HG03439 (cell line): ENCODE results near the gene LDLRAD4.
A peak's percentile ranks its signal among the peaks of the same experiment; 100 is the strongest.

Experiments
- ATAC-seq: cut with Tn5 transposase; IDR thresholded peaks from one replicate; pipeline ENCODE4 v1.9.1; 2021; ENCODE audit warnings: mild to moderate bottlenecking, moderate library complexity; ENCODE audit not compliant: unreplicated experiment

The LDLRAD4 gene

DNA sequence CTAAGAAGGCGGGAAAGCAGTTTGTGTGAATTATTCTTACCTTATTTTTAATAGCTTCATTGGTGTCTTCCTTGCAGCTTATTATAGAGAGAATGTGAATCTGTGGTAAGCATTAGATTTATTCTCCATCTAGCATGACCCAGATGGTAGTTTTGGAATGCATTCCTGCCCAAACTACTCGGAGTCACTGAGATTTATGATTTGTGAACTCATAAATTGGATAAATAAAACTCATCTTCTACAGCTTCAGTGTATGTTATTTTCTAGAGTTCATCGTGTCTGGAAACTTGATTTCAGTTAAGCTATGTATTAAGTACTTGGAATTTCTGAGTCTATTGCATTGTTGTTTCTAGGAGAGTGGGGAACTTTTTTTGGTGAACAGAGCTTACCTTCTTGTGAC, 337.3 kb downstream of the LDLRAD4 start:
- ATAC-seq = no peak

DNA sequence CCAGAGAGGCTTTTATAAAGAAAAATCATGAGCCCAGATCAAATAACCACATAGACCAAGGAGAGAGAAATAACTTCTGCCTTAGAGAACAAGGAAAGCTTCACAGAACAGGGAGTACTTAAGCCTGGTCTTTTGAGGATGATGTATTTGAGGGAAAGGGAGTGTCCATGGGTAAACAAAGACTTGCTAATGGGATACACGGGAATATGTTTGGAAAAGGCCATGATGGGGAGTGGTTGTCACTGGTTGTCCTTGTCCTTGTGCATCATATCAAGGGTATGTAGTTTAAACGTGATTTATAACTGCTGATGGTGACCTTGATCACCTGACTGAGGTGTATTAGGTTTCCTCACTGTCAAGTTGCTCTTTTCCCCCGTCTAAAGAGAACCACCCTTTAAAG, 337.9 kb downstream of the LDLRAD4 start:
- no peak for ATAC-seq

DNA sequence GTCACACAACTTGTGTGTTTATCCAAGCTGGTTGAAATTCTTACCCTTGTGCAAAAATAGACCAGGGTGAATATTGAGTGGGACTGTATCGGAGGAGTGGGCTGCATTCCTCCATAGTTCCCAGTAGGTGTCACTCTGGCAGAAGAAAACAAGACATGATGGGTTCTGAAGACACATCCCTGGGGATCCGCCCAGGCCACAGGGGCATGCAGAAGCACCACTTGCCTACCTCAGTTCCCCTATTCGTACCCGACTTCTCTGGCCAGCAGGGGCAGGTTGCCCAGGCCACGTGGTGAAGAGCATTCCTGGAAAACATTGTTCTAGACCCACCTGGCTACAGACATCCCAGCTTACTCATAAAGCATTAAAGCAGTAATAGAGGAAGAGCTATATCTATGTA, 339.6 kb downstream of the LDLRAD4 start:
- no peak for ATAC-seq

DNA sequence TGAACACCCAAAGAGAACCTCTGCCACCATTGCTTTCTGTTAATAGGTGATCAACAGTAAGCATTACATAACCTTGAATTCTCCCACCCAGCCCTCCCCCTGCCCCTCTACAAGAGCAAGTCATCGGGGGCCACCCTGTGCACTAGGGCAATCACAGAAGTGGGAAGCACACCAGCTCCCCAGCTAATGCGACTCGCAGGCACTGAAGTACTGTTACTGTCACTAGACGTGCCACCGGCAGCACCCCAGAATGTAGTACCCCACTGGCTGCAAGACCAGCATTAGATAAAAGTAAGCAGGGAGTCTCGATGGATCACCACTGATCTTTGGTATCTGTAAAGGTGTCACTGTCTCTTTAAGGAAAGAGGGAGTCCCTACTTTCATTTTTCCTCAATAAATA, 340.2 kb downstream of the LDLRAD4 start:
- ATAC-seq = no peak

DNA sequence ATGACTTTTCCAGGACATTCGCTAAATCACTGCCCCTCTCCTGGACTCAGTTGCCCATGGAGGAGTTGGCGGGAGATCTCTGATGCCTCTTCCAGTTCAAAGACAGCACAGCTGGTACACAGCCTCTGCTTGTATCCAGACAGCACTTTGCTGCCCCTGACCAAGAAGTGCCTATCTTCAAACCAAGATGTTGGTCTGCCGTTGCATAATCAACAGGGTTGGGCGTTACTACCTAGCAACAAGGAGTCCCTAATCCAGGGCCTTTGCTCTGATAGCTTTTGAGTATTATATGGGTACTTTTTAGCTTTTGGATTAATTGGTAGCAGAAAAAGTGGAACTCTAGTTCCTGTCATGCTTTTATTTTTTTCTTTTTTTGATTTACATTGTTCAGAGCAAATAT, 341.2 kb downstream of the LDLRAD4 start:
- no peak for ATAC-seq

DNA sequence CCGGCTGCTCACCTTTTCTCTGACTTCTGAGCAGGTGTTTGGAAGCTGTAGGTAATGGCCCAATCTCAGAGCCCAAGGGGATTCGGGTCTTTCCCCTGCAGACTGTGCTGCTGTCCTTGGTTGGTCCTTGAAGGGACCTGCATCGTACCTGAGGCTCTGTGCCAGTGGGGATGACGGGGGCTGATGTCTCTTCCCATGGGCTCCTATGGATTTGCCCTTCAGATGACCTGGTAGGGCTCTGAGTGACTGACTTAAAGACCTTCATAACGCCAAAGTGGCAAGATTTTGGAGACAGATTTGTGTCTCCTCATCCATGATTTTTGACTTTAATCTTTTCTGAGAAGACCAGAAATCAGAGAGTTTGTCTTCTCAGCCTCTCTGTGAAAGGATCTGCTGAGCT, 341.7 kb downstream of the LDLRAD4 start:
- no peak for ATAC-seq

DNA sequence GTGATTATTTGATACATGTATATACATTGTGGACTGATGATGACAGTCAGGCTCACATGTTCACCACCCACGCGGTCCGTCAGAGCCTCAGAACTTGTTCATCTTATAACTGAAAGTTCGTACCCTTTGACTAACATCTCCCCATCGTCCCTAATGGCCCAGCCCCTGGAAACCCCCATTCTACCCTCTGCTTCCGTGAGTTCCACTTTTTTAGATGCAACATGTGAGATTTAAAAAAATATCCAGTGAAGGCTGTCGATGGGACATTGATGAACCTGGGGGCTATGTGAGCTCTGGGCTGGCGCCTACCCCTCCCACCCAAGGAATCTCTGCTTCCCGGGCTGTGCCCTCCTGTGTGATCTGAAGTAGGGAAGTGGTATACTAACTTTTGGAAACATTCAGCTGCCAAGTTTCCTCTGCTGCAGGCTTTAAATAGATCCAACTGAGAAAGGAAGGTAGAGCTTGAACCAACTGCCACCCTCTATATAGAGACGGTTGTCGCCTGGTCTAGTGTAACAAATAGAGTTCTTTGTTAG, 344.0 kb downstream of the LDLRAD4 start:
- ATAC-seq = peak; percentile 60

DNA sequence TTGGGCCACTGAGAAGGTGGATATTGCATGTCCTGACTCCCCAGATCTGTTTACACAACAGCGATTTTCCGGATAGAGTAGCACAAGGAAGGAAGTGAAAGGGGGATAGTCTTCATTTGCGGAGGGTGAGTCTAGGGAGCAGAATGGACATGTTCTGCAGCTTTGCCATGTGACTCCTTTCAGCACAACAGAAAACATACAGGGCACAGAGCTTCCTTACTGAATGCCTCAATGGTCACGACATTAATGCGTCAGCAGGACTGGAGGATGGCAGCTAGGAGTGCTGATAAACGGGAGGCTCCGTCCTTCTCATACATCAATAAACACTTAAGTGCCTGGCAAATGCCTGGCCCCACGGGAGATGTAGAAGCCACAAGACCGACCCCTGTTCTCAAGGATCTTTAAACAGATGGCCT, 344.8 kb downstream of the LDLRAD4 start:
- ATAC-seq = no peak

DNA sequence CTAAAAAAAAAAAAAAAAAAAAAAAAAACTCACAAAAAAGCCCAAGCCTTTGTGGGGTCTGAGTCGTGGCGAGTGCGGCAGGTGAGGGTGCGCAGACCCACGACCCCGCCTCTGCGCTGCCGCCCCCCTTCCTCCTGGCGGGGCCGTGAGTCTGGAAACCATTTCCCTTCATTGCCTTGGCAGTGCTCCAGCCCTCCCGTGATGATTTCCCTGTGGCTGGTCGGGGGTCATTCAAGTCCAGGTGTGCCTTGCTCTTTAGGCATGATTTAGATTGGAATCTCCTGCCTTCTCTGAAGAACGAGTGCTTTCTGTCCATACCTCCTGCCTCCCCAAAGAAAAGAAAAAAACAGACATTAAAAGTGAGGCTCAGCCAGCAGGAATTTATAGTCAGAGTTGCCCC, 346.0 kb downstream of the LDLRAD4 start:
- ATAC-seq = no peak

DNA sequence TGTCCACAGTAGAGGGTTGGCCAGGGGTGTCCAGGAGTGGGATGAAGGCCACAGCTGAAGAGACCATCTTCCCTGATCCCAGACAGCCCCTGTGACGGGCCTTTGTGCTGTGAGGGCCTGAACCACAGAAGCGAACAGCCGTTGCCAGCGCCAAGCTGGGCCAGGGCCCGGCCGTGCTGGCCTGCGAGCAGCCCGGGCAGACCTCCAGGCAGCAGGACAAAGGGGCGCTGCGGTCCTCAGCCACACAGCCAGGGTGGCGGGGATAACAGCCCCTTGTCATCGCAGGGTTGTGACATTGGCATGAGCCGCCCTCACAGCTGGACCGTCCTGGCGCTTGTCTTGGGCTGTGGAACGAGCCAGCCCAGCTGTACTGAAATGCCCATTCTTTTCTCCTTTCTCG, 346.7 kb downstream of the LDLRAD4 start:
- no peak for ATAC-seq

DNA sequence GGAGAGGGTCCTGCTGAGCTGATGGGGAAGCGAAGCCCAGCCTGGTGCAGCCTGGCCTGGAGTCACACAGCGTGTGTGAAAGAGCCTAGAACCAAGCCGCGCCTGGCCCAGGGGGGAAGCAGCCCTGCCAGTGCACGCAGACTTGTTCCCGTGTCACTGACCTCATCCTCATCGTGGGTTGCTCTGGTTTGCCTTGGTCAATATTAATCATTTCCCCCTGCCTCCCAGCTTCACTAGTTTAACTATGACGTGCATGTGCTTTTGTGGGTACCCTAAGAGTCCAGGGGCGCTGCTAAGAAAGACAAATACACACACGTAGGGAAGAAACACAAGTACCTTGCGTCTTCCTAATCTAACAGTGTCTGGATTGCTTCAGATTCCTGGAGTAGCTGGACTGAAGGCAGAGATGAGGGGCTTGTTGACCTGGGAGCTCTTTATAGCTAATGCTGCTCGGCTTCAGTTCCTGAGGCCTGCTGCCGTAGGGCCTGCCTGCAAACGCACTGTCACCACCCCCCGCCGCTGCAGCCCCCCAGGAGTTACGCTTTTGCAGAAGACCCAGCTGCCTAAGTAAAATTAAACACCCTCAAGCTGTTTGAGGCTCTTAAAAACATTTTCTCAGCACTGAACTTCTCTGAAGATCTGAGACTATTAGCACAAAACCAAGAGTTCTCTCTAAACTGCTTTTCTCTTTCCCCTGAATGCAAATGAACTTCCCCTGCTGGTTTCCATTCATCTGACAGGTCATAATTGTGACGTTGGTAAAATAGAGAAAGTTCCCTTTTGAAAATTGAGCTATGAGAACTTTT, 348.6 kb downstream of the LDLRAD4 start:
- ATAC-seq = peak; percentile 52

DNA sequence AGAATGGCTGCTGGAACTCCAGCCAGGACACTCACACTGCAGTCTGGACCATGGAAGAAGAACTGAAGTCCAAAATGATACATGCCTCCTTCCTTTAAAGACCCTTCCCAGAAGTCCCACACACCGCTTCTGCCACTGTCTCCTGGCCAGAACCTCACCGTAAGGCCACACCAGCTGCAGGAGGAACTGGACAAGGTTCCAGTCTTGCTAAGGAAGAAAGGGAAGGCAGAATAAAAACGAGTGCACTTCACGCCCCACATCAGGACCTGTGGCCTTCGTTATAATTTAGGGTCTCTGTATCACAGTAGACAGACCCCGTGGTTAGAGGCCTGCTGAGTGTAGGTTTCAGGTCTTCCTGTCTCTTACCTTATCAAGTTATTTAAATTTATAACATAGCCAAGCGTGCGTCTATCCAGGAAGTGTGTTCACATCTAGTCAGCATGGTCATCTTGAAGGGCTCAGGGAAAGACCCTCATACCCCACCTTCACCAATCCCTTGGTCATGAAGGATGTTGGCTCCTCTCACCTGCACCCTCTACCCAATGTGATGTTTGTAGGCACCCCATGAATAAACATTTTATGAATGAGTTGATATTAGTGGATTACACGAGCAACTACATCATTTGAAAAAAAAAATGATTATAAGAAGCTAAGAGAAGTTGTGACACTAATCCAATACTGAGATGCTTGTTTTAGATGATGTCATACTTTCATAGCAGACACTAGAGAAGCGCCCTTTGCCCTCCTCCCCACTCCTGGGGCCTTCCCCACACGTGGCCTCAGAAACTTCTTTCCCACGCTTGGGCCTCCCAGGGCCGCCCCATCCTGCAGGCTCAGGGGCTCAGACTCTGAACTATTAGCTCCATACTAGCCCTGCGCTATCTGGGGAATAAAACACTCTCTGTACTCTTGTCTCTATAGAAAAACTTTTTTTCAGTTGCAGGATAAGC, 350.2 kb downstream of the LDLRAD4 start:
- peak; percentile 49 for ATAC-seq

DNA sequence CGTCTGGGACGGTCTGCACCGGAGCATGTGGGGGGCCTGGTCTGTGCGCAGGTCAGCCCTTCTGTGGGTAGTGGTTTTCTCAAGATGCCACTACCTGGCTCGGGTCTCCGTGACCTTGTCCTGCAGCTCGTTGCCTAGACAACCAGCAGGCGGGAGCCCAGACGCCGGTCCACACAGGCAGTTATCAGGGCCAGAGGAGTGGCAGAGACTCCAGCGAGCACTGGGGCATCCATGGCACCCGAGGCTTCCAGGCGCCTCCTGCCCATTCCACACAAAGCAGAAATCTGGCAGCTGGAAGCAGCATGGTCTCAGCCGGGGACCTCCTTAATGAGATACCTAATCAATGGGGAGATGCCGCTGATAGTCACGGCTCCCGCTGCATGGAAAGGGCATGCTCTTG, 351.7 kb downstream of the LDLRAD4 start:
- no peak for ATAC-seq

DNA sequence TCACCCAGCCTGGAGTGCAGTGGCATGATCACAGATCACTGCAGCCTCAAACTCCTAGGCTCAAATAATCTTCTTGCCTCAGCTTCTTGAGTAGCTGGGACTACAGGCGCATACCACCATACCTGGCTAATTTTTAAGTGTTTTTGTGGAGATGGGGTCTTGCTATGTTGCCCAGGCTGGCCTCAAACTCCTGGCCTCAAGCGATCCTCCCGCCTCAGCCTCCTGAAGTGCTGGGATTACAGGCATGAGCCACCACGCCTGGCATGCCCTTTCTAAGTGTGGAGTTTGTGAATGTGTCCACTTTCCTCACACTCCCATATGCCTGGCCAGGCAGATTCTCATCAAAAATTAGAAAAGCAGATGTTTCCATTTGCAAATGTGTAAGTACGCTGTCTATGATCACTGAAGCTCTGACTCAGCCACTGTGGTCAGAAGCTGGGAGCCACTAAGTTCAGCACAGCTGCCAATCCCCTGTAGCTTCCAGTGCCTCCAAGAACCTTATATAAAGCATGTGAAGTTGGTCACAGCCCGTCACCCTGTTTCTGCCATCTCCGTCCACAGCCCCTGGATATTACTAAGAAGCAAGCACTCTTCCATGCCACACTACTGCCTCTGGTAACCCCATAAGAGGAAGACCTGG, 352.4 kb downstream of the LDLRAD4 start:
- no peak for ATAC-seq

DNA sequence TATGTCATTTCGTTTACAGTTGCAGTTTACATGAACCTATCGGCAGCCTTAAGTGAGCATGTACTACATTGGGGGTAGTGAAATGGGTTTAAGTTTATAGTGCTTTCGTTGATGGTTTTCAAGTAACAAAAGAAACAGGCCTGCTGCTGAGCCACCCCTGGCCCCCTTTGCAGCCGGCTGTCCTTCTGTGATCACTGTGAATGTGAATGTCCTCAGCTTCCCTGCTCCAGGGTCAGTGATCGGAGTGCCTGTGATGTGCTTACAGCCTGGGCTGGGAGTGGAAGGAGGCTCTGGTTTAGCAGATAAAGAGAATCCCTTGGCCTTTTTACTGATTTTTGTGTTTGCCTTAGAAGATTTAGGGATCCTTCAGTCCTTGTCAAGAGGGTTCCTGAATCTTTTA, 353.6 kb downstream of the LDLRAD4 start:
- no peak for ATAC-seq

DNA sequence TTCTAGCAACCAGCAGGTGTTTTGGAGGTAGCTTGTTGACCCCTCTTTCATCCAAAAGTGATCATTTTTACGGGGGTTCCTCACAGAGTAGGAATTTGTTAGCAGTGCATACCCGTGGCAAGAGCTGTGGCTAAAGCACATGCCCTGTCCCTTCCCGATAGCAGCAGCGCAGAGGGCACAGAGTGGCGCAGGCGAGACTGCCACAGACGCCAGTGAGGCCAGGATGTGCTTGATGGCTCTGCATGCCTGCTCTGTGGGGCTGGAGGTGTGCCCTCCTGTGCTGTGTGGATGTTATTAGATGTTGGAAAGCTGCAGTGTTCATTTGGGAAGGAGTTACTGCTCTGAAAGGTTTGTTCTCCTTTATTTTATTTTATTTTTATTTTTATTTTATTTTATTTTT, 354.2 kb downstream of the LDLRAD4 start:
- no peak for ATAC-seq

DNA sequence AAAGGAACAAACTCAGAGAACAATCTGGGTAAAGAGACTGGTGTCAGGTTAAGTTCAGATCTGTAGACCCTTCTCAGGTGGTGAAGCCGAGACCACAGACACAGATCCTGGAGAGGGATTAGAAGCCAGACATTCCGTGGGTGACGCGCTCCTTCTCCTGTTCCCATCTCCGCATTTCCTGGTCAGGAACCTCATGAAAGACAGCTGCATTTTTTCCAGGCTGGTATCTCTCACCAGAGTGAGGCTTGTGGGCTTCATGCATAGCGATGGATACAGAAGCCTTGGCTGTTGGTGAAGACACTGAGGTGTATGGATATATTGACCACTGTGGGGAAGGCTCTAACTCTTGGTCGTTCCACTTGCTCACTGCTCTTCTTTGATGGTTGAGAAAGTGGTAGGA, 355.2 kb downstream of the LDLRAD4 start:
- ATAC-seq = no peak

DNA sequence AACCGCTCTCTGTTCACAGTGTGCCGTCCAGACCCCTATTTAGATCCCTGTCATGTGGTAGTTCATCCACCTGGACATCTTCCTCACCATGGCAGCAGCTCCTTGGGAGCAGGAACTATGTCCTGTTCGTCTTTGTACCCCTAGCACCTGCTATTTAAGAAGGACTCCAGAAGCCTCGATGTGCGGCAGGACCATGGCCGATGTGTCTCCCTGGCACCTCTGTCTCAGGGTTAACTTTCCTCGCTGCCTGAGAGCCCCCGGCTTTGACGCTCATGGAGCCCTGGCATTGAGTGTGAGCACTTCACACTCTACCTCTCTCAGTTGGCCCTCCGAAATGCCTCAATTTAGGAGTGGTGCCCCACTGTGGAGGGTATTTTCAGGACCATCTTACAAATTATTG, 355.8 kb downstream of the LDLRAD4 start:
- ATAC-seq = no peak

DNA sequence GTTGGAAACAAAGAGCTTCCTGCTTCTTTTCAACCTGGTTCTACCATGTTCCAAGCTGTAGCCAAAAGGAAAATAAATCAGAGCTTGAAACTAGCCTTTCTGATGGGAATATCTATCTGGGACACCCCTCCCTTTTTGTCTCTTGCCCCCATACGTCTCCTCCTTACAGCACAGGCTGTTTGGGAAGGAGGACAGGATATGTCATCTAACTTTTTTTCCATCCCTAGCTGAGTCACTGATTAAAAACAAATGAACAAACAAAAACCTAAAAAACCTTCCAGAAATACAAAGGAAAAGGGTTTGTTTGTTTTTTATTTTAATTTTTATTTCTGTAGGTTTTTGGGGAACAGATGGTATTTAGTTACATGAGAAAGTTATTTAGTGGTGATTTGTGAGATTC, 356.2 kb downstream of the LDLRAD4 start:
- no peak for ATAC-seq

DNA sequence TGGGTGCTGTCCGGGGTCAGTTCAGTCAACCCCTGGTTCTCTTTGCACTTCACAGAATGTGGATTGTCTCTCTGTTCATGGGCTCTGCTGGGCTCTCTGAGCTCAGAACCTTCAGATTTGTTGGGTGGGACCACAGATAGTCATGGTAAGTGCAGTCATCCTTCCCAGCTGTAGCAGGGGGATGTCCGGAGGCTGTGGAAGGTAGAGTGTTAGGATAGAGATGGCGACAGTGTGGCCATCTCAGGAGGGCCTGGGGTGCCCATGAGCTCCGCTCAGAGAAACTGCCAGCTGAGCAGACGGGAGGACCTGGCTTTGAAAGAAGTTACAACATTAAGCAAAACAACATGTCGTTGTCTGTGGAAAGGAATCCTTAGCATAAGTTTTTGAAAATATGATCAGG, 358.0 kb downstream of the LDLRAD4 start:
- peak; percentile 24 for ATAC-seq

DNA sequence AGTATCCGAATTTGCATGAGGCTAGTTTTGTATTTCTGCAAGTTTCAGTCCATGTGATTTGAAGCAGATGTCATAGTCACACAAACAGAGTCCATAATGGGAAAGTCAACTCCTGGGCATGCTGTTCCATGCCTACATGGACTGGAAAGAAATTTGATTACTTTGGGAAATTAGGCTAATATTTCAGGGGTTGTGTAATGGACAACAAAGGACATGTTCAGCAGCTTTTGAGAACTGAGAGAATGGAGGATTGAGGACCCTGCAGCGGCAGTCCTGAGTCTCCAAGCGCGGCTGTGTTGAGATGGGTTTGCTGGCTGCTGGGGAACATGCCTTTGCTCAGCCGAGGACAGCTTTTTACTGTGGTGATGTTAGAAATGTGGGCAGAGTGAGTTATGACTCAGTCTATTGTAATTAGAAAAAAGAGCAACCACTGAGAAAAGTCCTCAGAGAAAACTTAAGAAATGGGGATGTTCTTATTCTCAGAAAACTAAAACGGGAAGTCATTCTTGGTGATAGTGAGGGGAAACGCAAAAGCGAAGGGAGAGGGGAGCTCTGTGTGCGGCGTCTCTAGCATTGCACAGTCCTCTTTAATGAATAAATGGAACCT, 358.6 kb downstream of the LDLRAD4 start:
- peak; percentile 79 for ATAC-seq
